ENCODE measurements around the gene ARHGAP25.

Gene ARHGAP25

DNA sequence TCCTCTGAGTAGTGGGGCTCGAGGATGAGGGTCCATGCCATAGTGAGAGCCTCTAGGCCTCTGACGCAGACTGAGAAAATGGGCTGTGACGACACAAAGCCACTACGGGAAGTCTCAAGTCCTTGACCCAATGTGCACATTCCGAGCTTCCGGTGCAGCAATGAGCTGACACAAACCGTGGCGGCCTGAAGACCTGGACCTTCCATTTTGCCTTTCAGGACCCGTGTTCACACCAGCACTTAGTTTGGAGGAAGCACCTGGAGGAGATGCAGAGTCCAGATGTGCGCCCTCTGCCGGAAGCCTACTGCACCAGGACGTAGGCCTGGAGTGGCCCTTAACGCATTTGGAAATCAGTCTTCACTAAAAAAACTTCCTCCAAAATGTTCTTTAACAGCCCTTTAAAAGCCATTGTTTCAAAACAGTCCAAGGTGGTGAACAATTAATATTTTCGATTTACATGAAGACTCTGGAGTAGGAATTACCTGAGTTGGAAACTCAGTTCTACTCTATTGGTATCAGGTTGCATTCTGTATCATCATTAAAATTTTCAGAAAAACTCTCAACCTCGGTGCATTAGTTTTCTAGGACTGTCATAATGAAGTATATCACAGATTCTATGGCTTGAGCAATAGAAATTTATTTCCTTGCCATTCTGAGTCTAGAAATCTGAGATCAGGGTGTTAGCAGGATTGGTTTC lies 102.7 kb downstream of the ARHGAP25 start:
- peak; percentile 49 for DNase-seq

DNA sequence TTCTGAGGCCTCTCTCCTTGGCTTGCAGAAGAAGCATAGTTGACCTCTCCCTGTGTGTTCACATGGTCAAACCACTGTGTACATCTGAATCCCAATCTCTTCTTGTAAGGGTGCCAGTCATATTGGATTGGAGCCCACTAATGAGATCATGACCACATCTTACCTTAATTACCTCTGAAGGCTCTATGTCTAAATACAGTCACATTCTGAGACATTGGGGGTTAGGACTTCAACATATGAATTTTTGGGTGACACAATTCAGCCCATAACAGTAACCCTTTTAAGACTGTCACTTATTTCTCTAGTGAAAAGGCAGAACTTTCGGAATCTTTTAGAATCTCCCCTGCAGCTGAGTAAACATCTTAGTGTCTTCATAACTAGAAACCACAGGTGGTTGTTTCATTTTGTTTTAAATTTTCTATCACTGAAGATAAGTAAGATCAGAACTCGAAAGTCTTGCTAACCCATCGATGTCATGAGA lies 103.3 kb downstream of the ARHGAP25 start:
- no peak for DNase-seq

DNA sequence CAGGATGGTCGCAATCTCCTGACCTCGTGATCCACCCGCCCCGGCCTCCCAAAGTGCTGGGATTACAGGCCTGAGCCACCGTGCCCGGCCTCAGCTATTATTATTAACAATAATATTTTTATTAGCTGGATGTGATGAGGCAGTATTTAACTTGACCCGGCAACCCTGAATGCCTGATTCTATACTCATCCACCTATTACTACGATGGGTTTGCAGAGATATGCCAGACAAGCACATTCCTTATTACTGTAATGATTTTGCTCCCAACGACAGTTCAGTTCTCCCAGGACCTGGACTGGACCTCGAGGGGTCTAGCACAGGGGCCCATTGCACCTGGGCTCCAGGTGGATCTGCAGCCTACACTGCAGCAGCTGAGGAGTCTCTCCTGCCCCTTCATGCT lies 104.0 kb downstream of the ARHGAP25 start:
- no peak for DNase-seq

- DNase-seq, result no peak
Observed at GRCh38 chr2:68839260-68839833, 104.7 kb downstream of the ARHGAP25 start.

DNA sequence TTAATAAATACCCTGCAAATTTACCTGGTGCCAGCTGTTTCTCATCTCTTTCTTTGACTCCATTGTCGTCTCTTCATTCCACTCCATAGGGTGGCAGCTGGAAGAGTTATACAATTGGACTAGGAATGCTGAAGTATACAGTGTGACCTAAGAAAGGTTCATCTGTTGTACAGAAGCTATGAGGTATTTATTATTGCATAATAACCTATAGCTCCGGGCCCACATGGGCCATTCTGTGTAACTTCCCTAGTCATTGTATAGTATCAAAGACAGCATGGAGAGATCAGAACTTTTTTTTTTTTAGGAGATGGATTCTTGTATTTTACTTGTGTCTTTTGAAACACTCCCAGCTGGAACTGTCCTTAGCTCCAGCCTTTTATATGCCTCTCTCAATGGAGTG lies 110.4 kb downstream of the ARHGAP25 start:
- DNase-seq, result no peak

DNA sequence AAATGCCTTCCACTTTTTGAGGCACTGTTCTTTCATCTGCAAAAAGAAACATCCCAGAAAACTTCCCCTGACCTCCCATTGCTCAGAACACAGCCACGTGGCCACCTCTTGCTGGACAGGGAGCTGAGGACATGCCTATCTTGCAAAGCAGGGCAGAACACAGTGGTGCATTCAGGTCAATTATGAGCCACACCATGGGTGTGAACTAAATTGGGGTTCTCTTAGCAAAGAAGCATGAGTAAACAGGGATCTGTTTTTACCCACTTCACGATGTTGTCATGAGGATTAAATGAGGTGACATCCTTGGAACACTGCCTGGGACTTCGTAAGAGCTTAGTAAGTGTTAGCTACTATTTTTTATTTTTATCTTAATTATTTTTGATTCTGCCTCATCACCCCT lies 111.5 kb downstream of the ARHGAP25 start:
- no peak for DNase-seq

DNA sequence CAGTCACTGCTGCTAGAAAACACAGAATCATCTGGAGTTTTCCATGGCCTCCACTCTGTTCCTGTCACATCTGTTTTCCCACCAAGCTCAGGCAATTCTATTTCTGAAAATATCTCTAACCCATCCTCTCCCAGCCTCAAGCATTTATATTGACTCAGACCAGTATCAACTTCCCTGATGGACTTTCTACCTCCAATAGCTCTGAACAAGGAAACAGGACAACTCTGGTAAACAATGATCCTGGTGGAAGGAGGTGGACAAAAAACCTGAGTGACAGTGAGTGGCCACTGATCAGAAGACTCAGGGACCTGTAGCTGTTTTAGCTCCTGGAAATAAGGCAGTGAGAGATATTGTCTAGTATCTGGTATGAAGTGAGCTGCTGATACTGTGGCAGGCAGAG lies 113.1 kb downstream of the ARHGAP25 start:
- DNase-seq, result no peak

DNA sequence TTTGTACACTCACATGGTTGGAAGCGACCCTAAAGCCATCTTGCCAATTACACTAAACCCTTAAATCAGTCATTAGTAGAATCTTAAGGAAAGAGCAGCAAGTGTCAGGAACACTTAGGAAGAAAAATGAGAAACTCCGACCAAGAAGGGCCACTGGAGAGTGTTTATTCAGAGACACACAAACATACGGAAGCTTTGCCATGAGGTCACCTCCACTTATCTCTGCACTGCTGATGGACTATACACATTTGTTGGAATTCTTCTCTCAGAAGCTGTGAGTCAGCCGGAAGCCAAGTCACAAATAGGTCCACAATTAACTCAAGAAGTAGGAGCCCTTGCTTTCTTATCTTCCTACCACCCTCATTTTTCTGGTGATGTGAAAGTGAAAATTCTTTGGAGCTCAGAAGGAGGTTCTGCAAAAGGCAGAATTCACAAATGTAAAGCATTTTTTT lies 115.0 kb downstream of the ARHGAP25 start:
- DNase-seq, result no peak

GRCh38 chr2:68850524-68850923 lies 115.9 kb downstream of the ARHGAP25 start:
- DNase-seq, result no peak

- DNase-seq, result no peak
Observed at GRCh38 chr2:68853035-68853434, 118.4 kb downstream of the ARHGAP25 start.

DNA sequence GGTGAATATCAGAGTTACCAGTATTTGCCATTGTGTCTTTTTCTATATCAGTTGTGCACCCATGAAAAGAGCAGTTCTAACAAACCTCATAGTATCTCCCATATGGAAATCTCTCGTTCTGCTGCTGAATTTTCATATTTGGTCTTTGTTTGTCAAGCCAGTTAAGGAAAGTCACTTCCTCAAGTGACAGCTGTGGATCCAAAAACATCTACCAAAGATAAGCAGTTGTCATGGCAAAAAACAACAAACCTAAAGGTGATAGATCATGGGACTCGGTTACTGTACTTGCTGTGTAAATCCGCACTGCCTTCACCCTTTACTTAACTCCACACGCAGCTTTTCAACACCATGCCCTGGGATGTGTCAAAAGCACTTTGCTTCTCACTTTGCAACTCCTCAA lies 119.3 kb downstream of the ARHGAP25 start:
- no peak for DNase-seq

GRCh38 chr2:68854476-68854875 lies 119.9 kb downstream of the ARHGAP25 start:
- no peak for DNase-seq

DNA sequence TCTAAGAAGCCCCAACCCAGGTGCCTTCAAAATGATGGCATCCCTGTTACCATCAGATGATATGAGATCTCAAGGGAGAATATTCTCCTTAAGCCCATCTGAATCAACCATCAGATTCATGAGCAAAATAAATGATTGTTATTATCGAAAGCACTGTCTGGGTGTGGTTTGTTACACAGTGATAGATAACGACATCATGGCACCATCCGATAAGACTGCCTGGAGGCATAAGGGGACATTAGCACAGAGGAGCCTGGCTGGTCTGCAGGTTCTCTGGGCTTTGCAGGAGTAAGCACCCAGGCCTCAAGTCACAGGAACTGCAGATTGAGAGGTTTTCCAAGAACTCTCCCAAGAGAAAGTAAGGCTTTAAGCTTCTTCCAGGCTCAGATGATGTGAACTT lies 120.9 kb downstream of the ARHGAP25 start:
- no peak for DNase-seq

DNA sequence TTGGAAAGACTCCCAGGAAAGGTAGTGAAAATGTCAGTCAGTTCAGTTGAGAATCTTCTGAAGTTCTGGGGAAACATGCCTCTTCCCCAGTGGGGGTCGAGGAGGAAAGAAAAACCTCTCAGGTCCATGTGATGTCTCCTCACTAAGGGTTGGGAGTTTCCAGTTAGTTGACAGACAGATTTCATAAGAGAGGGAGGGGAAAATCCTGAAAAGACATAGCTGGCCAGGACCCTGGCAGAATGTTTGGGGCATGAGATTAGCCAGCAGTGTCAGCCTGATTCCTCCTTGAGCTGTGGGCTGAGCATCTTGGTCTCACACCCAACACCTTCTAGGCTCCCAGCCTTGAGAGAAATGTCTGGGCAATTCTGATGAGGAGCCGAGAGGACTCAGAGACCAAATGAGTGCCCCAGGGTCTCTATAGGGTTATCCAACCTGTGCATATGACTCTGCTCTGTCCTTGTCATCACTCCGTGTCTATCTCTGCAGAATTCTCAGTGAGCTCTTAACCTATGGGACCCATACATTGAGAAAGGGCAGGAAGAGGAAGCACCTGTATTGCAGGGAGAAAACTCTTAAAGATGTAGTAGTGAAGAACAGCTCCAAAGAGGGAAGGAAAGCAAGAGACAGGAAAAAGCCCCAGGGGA lies 122.7 kb downstream of the ARHGAP25 start:
- no peak for DNase-seq

- DNase-seq, result no peak
Observed at GRCh38 chr2:68857855-68858456, 123.3 kb downstream of the ARHGAP25 start.

GRCh38 chr2:68860111-68860510 lies 125.5 kb downstream of the ARHGAP25 start:
- no peak for DNase-seq

DNA sequence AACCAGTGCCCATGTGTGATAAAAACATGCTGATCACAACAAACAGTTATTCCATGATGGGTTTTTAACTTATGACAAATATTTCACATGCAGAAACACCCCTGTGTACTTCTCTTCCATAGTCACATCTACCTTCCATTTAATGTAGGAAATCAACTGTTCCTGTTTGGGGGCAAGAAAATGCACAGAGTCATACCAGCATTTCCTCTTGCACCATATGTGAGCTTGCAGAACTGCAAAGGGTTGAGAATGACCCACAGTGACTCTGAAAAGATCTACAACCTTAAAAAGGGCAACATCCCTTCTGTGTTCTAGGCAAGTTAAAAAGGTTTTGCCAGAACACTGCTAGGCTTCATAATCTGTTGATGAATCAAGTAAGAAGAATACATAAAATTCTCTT lies 126.7 kb downstream of the ARHGAP25 start:
- no peak for DNase-seq

GRCh38 chr2:68862889-68863288 lies 128.3 kb downstream of the ARHGAP25 start:
- no peak for DNase-seq

GRCh38 chr2:68863996-68864395 lies 129.4 kb downstream of the ARHGAP25 start:
- no peak for DNase-seq

DNA sequence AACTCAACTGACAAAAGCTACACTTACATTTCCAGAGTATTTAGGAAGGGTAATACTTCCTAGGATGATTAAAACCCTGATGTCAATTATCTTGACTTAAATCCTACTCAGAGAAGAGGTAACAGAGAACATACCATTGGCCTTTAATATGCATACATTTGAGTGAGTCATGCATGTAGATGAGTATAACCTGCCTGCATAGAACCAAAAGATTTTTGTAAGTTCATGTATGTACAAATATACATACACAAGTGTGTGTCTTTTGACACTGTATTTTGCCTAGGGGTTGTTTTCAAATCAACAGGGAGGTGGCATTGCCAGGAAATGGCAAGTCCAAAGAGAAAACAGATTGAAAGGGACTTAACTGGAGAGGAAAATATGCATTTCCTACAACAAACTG lies 130.5 kb downstream of the ARHGAP25 start:
- no peak for DNase-seq

- DNase-seq, result no peak
Observed at GRCh38 chr2:68870215-68870614, 135.6 kb downstream of the ARHGAP25 start.

- no peak for DNase-seq
Observed at GRCh38 chr2:68871159-68871764, 136.7 kb downstream of the ARHGAP25 start, which contains the start of gene BMP10. Gene BMP10 (minus strand): TSS chr2:68871397. CDS start chr2:68871358, 39 bp downstream.
